Activated CD4-positive, alpha-beta T cell treated with anti-CD3 and anti-CD28 coated beads for 36 hours (primary cell): Measurements from ENCODE around the gene PPARG. TPM values are rescaled to one million over a fixed set of nuclear protein-coding genes. Genes with fewer than 3 reads are reported as not detected.

Experiments used
- ATAC-seq: fragments of 200-7000 bp; cut with Tn5 transposase; one replicate; pipeline ENCODE4 v1.10.0; 2021; ENCODE audit warnings: mild to moderate bottlenecking, moderate library complexity
- CTCF ChIA-PET: fragments of 350-600 bp; sonication (Branson Sonifier 250); formaldehyde crosslinking; loops from one replicate; lab custom pipeline; 2021; ENCODE audit warnings: antibody characterized with exemption; lab: Charles Lee
- POLR2A ChIA-PET: fragments of 350-600 bp; sonication (Branson Sonifier 250); formaldehyde crosslinking; loops from one replicate; lab custom pipeline; 2021; ENCODE audit warnings: antibody characterized with exemption, inconsistent platforms; lab: Charles Lee
- DNase-seq: peaks from one replicate; pipeline ENCODE4 v3.0.0-alpha.2; 2020
- H3K27ac Mint-ChIP-seq: one replicate; pipeline ENCODE4 v1.8.0; 2021; ENCODE audit warnings: mixed read lengths
- H3K27me3 Mint-ChIP-seq: one replicate; pipeline ENCODE4 v1.8.0; 2021; ENCODE audit warnings: mixed read lengths
- H3K36me3 Mint-ChIP-seq: one replicate; pipeline ENCODE4 v1.8.0; 2021; ENCODE audit warnings: low read depth, mixed read lengths
- H3K4me1 Mint-ChIP-seq: one replicate; pipeline ENCODE4 v1.8.0; 2021; ENCODE audit warnings: mixed read lengths
- H3K4me3 Mint-ChIP-seq: one replicate; pipeline ENCODE4 v1.8.0; 2021; ENCODE audit warnings: mild to moderate bottlenecking, moderate library complexity, mixed read lengths
- H3K9me3 Mint-ChIP-seq: one replicate; pipeline ENCODE4 v1.8.0; 2021; ENCODE audit warnings: low read depth, mixed read lengths
- intact Hi-C, 2 experiments: fragments of 100-400 bp; cut with DNase I in 1 of 2; cut with micrococcal nuclease in 1 of 2; formaldehyde crosslinking; loops; one replicate each; pipeline versions ENCODE4 v1.14.2 to v1.15.1; 2022 to 2024; cut with DNase I, micrococcal nuclease
- total RNA-seq, 2 experiments: library from RNA; stranded (reverse); gene quantifications; one replicate each; pipeline ENCODE4 v1.2.3, GENCODE V29; 2021

Gene PPARG
- total RNA-seq, 2 experiments from 2014 or later = 1.1 TPM

DNA sequence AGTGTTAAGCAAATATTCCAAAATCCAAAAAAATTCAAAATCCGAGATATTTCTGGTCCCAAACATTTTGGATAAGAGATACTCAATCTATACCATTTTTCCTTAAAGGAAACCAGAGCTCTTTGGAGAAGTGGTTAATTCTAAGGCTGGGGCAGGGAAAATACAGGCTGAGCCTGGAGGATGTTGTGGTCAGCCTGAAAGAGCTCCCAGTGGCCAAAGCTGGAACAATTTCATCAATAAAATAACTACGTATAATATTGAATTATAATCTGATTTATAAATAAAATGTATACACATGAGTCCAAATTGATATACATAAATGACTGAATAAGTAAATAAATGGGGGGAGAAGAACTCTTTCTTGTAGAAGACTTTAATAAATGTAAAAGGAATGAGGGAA lies 24.6 kb downstream of the PPARG start:
- Mint-ChIP-seq H3K27ac (no peak overlapping the region), H3K4me3 (no peak overlapping the region), H3K9me3 (no peaks in the 10 kb centered on the region), H3K36me3 (no peaks in the 10 kb centered on the region), H3K4me1 (peaks cover 14% of the 10 kb centered on the region), H3K27me3 (peaks cover 15% of the 10 kb centered on the region)
- DNase-seq (no peak), ATAC-seq (no peak)
- intact Hi-C loops = no loop called here
- POLR2A ChIA-PET = interaction anchor here (0.6 kb wide), 1 partner anchor 50 kb away, joined by 4 read pairs; no protein-coding TSS in a partner anchor
- CTCF ChIA-PET = interaction anchor here (0.6 to 0.8 kb wide), 4 partner anchors 120 to 1006 kb away, joined by 3 read pairs; no protein-coding TSS in a partner anchor

- H3K36me3 Mint-ChIP-seq = no peaks in the 10 kb centered on the region
- no peak overlapping the region for H3K4me3 Mint-ChIP-seq
- ChIA-PET CTCF (no interaction called here), POLR2A (no interaction called here)
- DNase-seq (no peak), ATAC-seq (no peak)
- H3K9me3 Mint-ChIP-seq = no peaks in the 10 kb centered on the region
- H3K27ac Mint-ChIP-seq = no peak overlapping the region
- intact Hi-C loops = no loop called here
- peaks cover 10% of the 10 kb centered on the region for H3K4me1 Mint-ChIP-seq
- H3K27me3 Mint-ChIP-seq = peaks cover 15% of the 10 kb centered on the region
Observed at GRCh38 chr3:12316253-12316652, 27.4 kb downstream of the PPARG start.

DNA sequence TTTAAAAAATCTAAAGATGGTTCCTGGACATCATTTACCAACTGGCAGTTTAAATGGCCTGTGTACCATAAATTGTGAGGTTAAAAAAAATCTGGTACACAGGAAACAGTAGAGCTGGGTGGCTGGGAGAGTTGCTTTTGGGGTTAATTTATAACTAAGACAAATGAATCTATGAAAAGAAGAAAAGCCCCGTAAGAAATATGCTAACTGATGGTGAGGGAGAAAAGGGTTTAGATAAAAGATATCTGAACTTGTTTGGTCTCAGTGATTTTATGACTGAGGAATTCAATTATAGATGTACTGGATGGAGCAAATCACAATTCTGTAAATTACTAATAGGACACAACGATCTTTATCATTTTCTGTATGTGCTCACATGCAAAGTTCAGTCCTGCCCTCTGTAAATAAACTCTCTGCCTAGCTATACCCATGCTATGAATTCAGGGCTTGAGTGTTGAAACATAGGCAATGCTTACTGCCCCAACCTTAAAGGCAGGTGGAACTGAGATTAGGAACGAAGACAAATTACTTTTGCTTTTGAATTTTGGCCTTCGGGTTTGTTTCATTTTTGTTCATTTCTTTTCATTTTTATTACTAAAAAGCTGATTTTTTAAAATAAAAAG lies 28.0 kb downstream of the PPARG start:
- H3K27ac Mint-ChIP-seq = no peak overlapping the region
- no peaks in the 10 kb centered on the region for H3K9me3 Mint-ChIP-seq
- H3K27me3 Mint-ChIP-seq = peaks cover 15% of the 10 kb centered on the region
- peaks cover 6% of the 10 kb centered on the region for H3K4me1 Mint-ChIP-seq
- no peaks in the 10 kb centered on the region for H3K36me3 Mint-ChIP-seq
- ChIA-PET POLR2A (no interaction called here), CTCF (no interaction called here)
- intact Hi-C loops = no loop called here
- ATAC-seq (no peak), DNase-seq (no peak)
- no peak overlapping the region for H3K4me3 Mint-ChIP-seq

DNA sequence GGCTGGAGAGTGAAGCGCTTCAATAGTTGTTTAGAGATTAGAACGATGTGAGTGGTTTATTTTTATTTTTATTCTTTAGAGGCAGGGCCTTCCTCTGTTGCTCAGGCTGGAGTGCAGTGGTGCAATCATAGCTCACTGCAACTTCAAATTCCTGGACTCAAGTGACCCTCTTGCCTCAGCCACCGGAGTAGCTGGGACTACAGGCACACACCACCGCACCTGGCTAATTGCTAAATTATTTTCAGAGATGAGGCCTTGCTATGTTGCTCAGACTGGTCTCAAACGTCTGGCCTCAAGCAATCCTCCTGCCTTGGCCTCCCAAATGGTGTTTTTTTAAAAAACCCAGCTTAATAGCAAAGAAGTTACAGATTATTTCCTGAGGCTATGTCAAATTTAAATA lies 29.0 kb downstream of the PPARG start:
- H3K36me3 Mint-ChIP-seq = no peaks in the 10 kb centered on the region
- CTCF ChIA-PET = interaction anchor here (1.1 kb wide), 1 partner anchor 15 kb away, joined by 3 read pairs; no protein-coding TSS in a partner anchor

GRCh38 chr3:12318758-12319621 lies 30.1 kb downstream of the PPARG start:
- ChIA-PET CTCF (interaction anchor here (1.1 to 1.3 kb wide), 2 partner anchors 14 to 161 kb away, joined by 3 to 4 read pairs; no protein-coding TSS in a partner anchor), POLR2A (interaction anchor here (0.7 kb wide), 1 partner anchor 127 kb away, joined by 6 read pairs; no protein-coding TSS in a partner anchor)
- no peak for DNase-seq
- Mint-ChIP-seq H3K27ac (no peak overlapping the region), H3K4me1 (peaks cover 2% of the 10 kb centered on the region), H3K36me3 (no peaks in the 10 kb centered on the region), H3K27me3 (peaks cover 27% of the 10 kb centered on the region), H3K9me3 (no peaks in the 10 kb centered on the region), H3K4me3 (no peak overlapping the region)
- no peak for ATAC-seq
- intact Hi-C loops = no loop called here

More for the DNA sequence above, 29.0 kb downstream of the PPARG start:
- Mint-ChIP-seq H3K4me3 (no peak overlapping the region), H3K9me3 (no peaks in the 10 kb centered on the region), H3K4me1 (peaks cover 2% of the 10 kb centered on the region), H3K27ac (no peak overlapping the region), H3K27me3 (peaks cover 20% of the 10 kb centered on the region)
- ATAC-seq (no peak), DNase-seq (no peak)
- intact Hi-C loops = no loop called here
- POLR2A ChIA-PET = no interaction called here

DNA sequence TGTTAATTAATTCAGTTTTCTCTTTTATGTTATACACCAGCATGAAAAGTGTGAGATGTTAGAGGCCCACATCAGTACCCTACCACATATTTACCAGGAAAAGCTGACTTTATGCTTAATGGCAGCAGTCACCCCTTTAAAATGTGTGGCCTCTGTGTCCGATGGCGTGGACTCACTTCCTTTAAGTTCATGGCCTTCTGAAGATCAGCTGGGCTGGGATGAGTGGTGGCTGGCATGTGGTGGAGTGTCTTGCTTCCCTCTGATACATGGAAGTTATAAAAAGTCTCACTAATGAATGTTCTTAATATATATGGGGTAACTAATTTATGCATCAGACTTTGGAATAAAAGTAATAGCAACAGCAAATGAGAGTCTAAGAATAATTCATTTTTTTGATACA lies 32.1 kb downstream of the PPARG start:
- Mint-ChIP-seq H3K36me3 (no peaks in the 10 kb centered on the region), H3K27me3 (peaks cover 19% of the 10 kb centered on the region), H3K4me1 (peaks cover 3% of the 10 kb centered on the region), H3K4me3 (no peak overlapping the region), H3K9me3 (no peaks in the 10 kb centered on the region), H3K27ac (no peak overlapping the region)
- intact Hi-C loops = no loop called here
- ChIA-PET POLR2A (no interaction called here), CTCF (interaction anchor here (0.6 kb wide), 1 partner anchor 185 kb away, joined by 3 read pairs; no protein-coding TSS in a partner anchor)
- ATAC-seq = no peak
- no peak for DNase-seq

GRCh38 chr3:12323237-12323636 lies 34.4 kb downstream of the PPARG start:
- intact Hi-C loops = no loop called here
- ChIA-PET POLR2A (no interaction called here), CTCF (interaction anchor here (0.6 to 1.5 kb wide), 5 partner anchors 12 to 194 kb away, joined by 3 to 4 read pairs (median 3); no protein-coding TSS in a partner anchor)
- H3K4me3 Mint-ChIP-seq = no peak overlapping the region
- H3K4me1 Mint-ChIP-seq = peaks cover 4% of the 10 kb centered on the region
- ATAC-seq (no peak), DNase-seq (no peak)
- no peaks in the 10 kb centered on the region for H3K36me3 Mint-ChIP-seq
- no peak overlapping the region for H3K27ac Mint-ChIP-seq
- H3K9me3 Mint-ChIP-seq = no peaks in the 10 kb centered on the region
- H3K27me3 Mint-ChIP-seq = peaks cover 16% of the 10 kb centered on the region

GRCh38 chr3:12325586-12326515 lies 37.0 kb downstream of the PPARG start:
- ChIA-PET POLR2A (no interaction called here), CTCF (no interaction called here)
- no peaks in the 10 kb centered on the region for H3K36me3 Mint-ChIP-seq
- peak; percentile 33 for ATAC-seq
- peaks cover 2% of the 10 kb centered on the region for H3K4me1 Mint-ChIP-seq
- intact Hi-C loops = loop anchor here in 1 of 2 experiments (5.0 kb wide), 1 partner anchor 189 kb away; no protein-coding TSS in a partner anchor
- H3K27me3 Mint-ChIP-seq = peaks cover 21% of the 10 kb centered on the region
- no peak for DNase-seq
- H3K4me3 Mint-ChIP-seq = no peak overlapping the region
- no peaks in the 10 kb centered on the region for H3K9me3 Mint-ChIP-seq
- H3K27ac Mint-ChIP-seq = no peak overlapping the region

DNA sequence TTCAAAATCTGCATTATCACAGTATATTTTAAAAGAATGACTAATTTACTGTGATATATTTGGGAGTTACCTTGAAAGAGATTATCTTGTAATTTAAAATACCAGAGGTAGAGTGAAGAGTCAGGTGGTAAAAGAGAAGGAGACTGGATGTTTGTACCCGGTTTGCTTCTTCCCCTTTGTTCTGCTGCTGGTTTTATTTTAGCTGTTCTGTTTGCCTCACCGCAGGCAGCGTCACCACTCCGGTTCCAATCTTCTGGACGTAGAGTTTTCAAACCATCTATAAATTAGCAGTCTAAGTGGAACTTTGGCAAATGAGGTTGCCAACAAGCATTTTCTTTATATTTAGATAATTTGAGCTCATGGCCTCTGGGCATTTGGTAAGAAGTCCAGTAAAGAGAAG lies 38.2 kb downstream of the PPARG start:
- Mint-ChIP-seq H3K36me3 (no peaks in the 10 kb centered on the region), H3K4me1 (peaks cover 2% of the 10 kb centered on the region), H3K9me3 (no peaks in the 10 kb centered on the region), H3K27me3 (peaks cover 21% of the 10 kb centered on the region), H3K4me3 (no peak overlapping the region), H3K27ac (no peak overlapping the region)
- POLR2A ChIA-PET = no interaction called here
- intact Hi-C loops = loop anchor here in 1 of 2 experiments (5.0 kb wide), 1 partner anchor 190 kb away; no protein-coding TSS in a partner anchor
- no peak for DNase-seq
- ATAC-seq = no peak
- CTCF ChIA-PET = interaction anchor here (0.6 to 1.2 kb wide), 3 partner anchors 9 to 945 kb away, joined by 3 to 4 read pairs (median 4); no protein-coding TSS in a partner anchor

DNA sequence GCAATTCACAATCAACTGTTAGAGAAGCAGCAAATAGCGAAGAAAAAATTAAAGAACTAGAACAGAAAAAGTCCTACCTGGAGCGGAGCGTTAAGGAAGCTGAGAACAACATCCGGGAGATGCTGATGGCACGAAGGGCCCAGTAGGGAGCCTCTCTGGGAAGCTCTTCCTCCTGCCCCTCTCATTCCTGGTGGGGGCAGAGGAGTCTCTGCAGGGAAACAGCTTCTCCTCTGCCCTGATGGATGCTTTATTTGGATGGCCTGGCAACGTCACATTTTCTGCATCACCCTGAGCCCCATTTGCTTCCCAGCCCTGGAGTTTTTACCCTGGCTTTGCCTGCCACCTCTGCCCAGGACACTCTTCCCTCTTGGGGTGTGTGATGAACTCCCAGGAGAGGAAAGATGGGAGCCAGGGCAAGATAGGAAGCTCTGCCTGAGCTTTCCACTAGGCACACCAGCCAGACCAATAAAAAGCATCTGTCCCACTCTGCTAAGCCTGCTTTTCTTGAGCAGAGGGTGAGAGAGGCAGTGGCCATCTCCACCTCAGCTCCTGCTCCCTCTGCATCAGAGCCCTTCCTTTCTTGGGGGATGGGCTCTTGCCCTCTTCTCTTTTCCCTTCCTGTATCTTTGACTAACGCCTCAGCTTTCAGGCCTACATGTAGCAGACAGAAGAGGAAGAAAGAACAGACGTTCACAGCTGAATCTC lies 39.4 kb downstream of the PPARG start:
- ATAC-seq (no peak), DNase-seq (no peak)
- ChIA-PET CTCF (interaction anchor here (0.7 to 1.2 kb wide), 2 partner anchors 8 to 30 kb away, joined by 4 to 5 read pairs; no protein-coding TSS in a partner anchor), POLR2A (no interaction called here)
- intact Hi-C loops = loop anchor here in 1 of 2 experiments (5.0 kb wide), 1 partner anchor 191 kb away; no protein-coding TSS in a partner anchor
- peaks cover 2% of the 10 kb centered on the region for H3K4me1 Mint-ChIP-seq
- H3K27me3 Mint-ChIP-seq = peaks cover 13% of the 10 kb centered on the region
- H3K9me3 Mint-ChIP-seq = no peaks in the 10 kb centered on the region
- no peaks in the 10 kb centered on the region for H3K36me3 Mint-ChIP-seq
- H3K27ac Mint-ChIP-seq = no peak overlapping the region
- H3K4me3 Mint-ChIP-seq = no peak overlapping the region
